GM12878 (cell line): Measurements from ENCODE around the gene NOCT. TPM values are rescaled to one million over a fixed set of nuclear protein-coding genes. Genes with fewer than 3 reads are reported as not detected.

Experiments
- ATAC-seq: fragments of 200-7000 bp; cut with Tn5 transposase; 3 replicates; pipeline ENCODE4 v1.9.1; 2020; ENCODE audit warnings: mild to moderate bottlenecking, moderate library complexity
- BruUV-seq: library from RNA; stranded (reverse); fragments of 400-500 nt; replicated peaks from 2 replicates; lab custom pipeline; 2021; lab: Mats Ljungman, UMichigan
- CTCF ChIA-PET: fragments of 300-600 bp; sonication (Branson Sonifier 250); formaldehyde crosslinking; extraction: SDS; loops from one replicate; lab custom pipeline; 2021; ENCODE audit warnings: inconsistent platforms; lab: Yijun Ruan, JAX
- POLR2A ChIA-PET: fragments of 350-600 bp; formaldehyde crosslinking; extraction: SDS; loops from one replicate; lab custom pipeline; 2021; ENCODE audit warnings: inconsistent platforms; lab: Charles Lee
- RAD21 ChIA-PET: fragments of 300-600 bp; sonication (Branson Sonifier 250); formaldehyde crosslinking; loops from one replicate; lab custom pipeline; 2023; ENCODE audit warnings: antibody characterized with exemption; ENCODE audit not compliant: unreplicated experiment; lab: Charles Lee
- SMC1A ChIA-PET: fragments of 300-600 bp; sonication (Branson Sonifier 250); formaldehyde crosslinking; loops from one replicate; lab custom pipeline; 2023; ENCODE audit not compliant: unreplicated experiment, uncharacterized antibody; lab: Charles Lee
- DNase-seq: peaks from one replicate; pipeline ENCODE4 v3.0.0-alpha.2; 2011; ENCODE audit warnings: low read depth, low spot score
- FAIRE-seq: peaks from 3 replicates; lab custom pipeline; 2011; peaks lifted over from hg19 to GRCh38; lab: Jason Lieb, UNC
- H2AFZ ChIP-seq: 2 replicates; pipeline ENCODE4 v1.6.0; 2011; ENCODE audit warnings: low read depth, low read length, control low read depth; ENCODE audit not compliant: control insufficient read depth
- H3K27ac ChIP-seq: 2 replicates; pipeline ENCODE4 v1.5.1; 2011; ENCODE audit warnings: control low read depth; ENCODE audit not compliant: control insufficient read depth, insufficient read depth
- H3K27me3 ChIP-seq, 2 experiments: replicated peaks in 1 of 2; 2 replicates each; pipeline versions ENCODE4 v1.6.0 to v1.6.1; 2011; ENCODE audit warnings: low read length in 1 of 2; ENCODE audit not compliant: control insufficient read depth in 2 of 2, insufficient read depth in 2 of 2
- H3K36me3 ChIP-seq, 2 experiments: 2 replicates each; pipeline ENCODE4 v1.5.1; 2011; ENCODE audit warnings: low read length in 1 of 2; ENCODE audit not compliant: control insufficient read depth in 2 of 2, insufficient read depth in 2 of 2
- H3K4me1 ChIP-seq: 2 replicates; pipeline ENCODE4 v1.6.1; 2011; ENCODE audit warnings: mild to moderate bottlenecking, low read length, moderate library complexity, mixed read lengths; ENCODE audit not compliant: control insufficient read depth, insufficient read depth
- H3K4me2 ChIP-seq: 2 replicates; pipeline ENCODE4 v1.6.0; 2011; ENCODE audit warnings: control low read depth; ENCODE audit not compliant: control insufficient read depth, insufficient read depth
- H3K4me3 ChIP-seq: fragments of 200-600 bp; sonication (generic); 2 replicates; pipeline ENCODE4 v1.5.1; 2016
- H3K79me2 ChIP-seq: 2 replicates; pipeline ENCODE4 v1.6.0; 2011; ENCODE audit warnings: low read length; ENCODE audit not compliant: control insufficient read depth, insufficient read depth
- H3K9ac ChIP-seq: 2 replicates; pipeline ENCODE4 v1.8.0; 2011; ENCODE audit warnings: low read length, control low read depth, mixed read lengths; ENCODE audit not compliant: control insufficient read depth, insufficient read depth
- H3K9me3 ChIP-seq: replicated peaks from 3 replicates; pipeline ENCODE4 v1.5.1; 2011; ENCODE audit warnings: mild to moderate bottlenecking, low read length; ENCODE audit not compliant: control insufficient read depth, insufficient read depth
- H4K20me1 ChIP-seq: 2 replicates; pipeline ENCODE4 v1.6.0; 2011; ENCODE audit not compliant: control insufficient read depth, insufficient read depth
- HDGF ChIP-seq: fragments of 450-650 bp; IDR thresholded peaks from 2 replicates; pipeline ENCODE4 v1.6.1; 2016; ENCODE audit warnings: antibody characterized with exemption
- IRF4 ChIP-seq: IDR thresholded peaks from 2 replicates; pipeline ENCODE4 v1.6.1; 2011; ENCODE audit warnings: low read depth, low read length
- KAT2A ChIP-seq: conservative IDR thresholded peaks from 2 replicates; pipeline ENCODE4 v1.6.1; 2011; ENCODE audit warnings: low read depth, low read length; ENCODE audit not compliant: control insufficient read depth
- MEF2B ChIP-seq: fragments of 450-650 bp; IDR thresholded peaks from 2 replicates; pipeline ENCODE4 v1.6.1; 2018; ENCODE audit warnings: mild to moderate bottlenecking, moderate library complexity; ENCODE audit not compliant: partially characterized antibody, poor library complexity, severe bottlenecking
- MYC ChIP-seq: IDR thresholded peaks from 2 replicates; pipeline ENCODE4 v1.6.1; 2011; ENCODE audit warnings: mild to moderate bottlenecking, low read length, moderate library complexity, inconsistent platforms; ENCODE audit not compliant: insufficient read depth, insufficient replicate concordance, insufficient read length, severe bottlenecking
- NFXL1 ChIP-seq: fragments of 450-650 bp; IDR thresholded peaks from 2 replicates; pipeline ENCODE4 v1.6.1; 2017; ENCODE audit warnings: antibody characterized with exemption, mild to moderate bottlenecking, borderline replicate concordance
- NFYB ChIP-seq: IDR thresholded peaks from 2 replicates; pipeline ENCODE4 v1.6.1; 2011; ENCODE audit warnings: low read depth, mild to moderate bottlenecking, low read length, improper control_type of control experiment, moderate library complexity; ENCODE audit not compliant: insufficient read depth
- PAX5 ChIP-seq: IDR thresholded peaks from 2 replicates; pipeline ENCODE4 v1.6.1; 2011; ENCODE audit warnings: low read depth, low read length, borderline replicate concordance
- POU2F2 ChIP-seq: IDR thresholded peaks from 3 replicates; pipeline ENCODE4 v1.6.1; 2011; ENCODE audit warnings: low read depth, mild to moderate bottlenecking, low read length, borderline replicate concordance
- RFX5 ChIP-seq: IDR thresholded peaks from 2 replicates; pipeline ENCODE4 v1.6.1; 2011; ENCODE audit warnings: low read depth, low read length, improper control_type of control experiment
- SMC3 ChIP-seq: IDR thresholded peaks from 2 replicates; pipeline ENCODE4 v1.6.1; 2011; ENCODE audit warnings: low read length, improper control_type of control experiment, borderline replicate concordance
- SUZ12 ChIP-seq: fragments of 200-600 bp; sonication (generic); IDR thresholded peaks from one replicate; pipeline ENCODE4 v1.6.1; 2018; ENCODE audit warnings: antibody characterized with exemption, mild to moderate bottlenecking; ENCODE audit not compliant: unreplicated experiment
- TCF3 ChIP-seq: IDR thresholded peaks from 2 replicates; pipeline ENCODE4 v1.6.1; 2012; ENCODE audit warnings: low read depth, mild to moderate bottlenecking, low read length, borderline replicate concordance; ENCODE audit not compliant: insufficient read depth
- TCF7 ChIP-seq: IDR thresholded peaks from 2 replicates; pipeline ENCODE4 v1.6.1; 2014; ENCODE audit warnings: antibody characterized with exemption, borderline replicate concordance
- ZNF384 ChIP-seq: IDR thresholded peaks from 2 replicates; pipeline ENCODE4 v1.6.1; 2012; ENCODE audit warnings: low read depth, mild to moderate bottlenecking, low read length, improper control_type of control experiment, borderline replicate concordance
- ZSCAN29 ChIP-seq: fragments of 450-650 bp; IDR thresholded peaks from 2 replicates; pipeline ENCODE4 v1.6.1; 2017; ENCODE audit warnings: mild to moderate bottlenecking, moderate library complexity
- in situ Hi-C: fragments of 300-500 bp; cut with MboI; formaldehyde crosslinking; loops from 9 replicates; pipeline ENCODE4 v1.14.3; 2018; ENCODE audit warnings: mixed read lengths
- intact Hi-C: fragments of 100-400 bp; cut with micrococcal nuclease; formaldehyde crosslinking; loops from one replicate; pipeline ENCODE4 v1.14.2; 2022; ENCODE audit not compliant: unreplicated experiment
- polyA plus RNA-seq, 11 experiments: library from polyadenylated mRNA; depleted of rRNA in 4 of 11; unstranded in 6 of 11; stranded (reverse) in 5 of 11; fragments of >200 nt; fragmentation: Nextera tagmentation in 4 of 11; fragmentation: Illumina TruSeq in 1 of 11; extraction: Ambion mirVana in 4 of 11; extraction: Trizol in 1 of 11; gene quantifications; 1 replicate in 1 of 11; 2 replicates in 10 of 11; pipeline versions ENCODE4 v1.2.1 to v1.2.3, GENCODE V29; 2011 to 2016; ENCODE audit warnings: inconsistent platforms in 2 of 11, missing spikeins in 2 of 11, low read depth in 1 of 11
- total RNA-seq, 4 experiments: library from RNA; depleted of rRNA in 3 of 4; stranded (reverse); fragments of >200 nt in 3 of 4; fragmentation: Illumina TruSeq in 1 of 4; extraction: Trizol in 1 of 4; gene quantifications; 2 replicates each; pipeline versions ENCODE4 v1.2.1 to v1.2.3, GENCODE V29; 2013 to 2021
- TF ChIP-seq, protein P1 (sequence below): fragments of 450-650 bp; IDR thresholded peaks from 2 replicates; pipeline ENCODE4 v1.6.1; 2018; ENCODE audit warnings: mild to moderate bottlenecking, low read depth, moderate library complexity; ENCODE audit not compliant: partially characterized antibody
- TF ChIP-seq, protein P2 (sequence below): fragments of 450-650 bp; IDR thresholded peaks from 2 replicates; pipeline ENCODE4 v1.6.1; 2016; ENCODE audit warnings: mild to moderate bottlenecking

NOCT gene
- total and polyA plus RNA-seq, 10 of the 15 experiments (the other 5 are each of a cell fraction or from before 2014, with no cell fraction given), result 1.4 to 17.6 (median 8.1) TPM

DNA sequence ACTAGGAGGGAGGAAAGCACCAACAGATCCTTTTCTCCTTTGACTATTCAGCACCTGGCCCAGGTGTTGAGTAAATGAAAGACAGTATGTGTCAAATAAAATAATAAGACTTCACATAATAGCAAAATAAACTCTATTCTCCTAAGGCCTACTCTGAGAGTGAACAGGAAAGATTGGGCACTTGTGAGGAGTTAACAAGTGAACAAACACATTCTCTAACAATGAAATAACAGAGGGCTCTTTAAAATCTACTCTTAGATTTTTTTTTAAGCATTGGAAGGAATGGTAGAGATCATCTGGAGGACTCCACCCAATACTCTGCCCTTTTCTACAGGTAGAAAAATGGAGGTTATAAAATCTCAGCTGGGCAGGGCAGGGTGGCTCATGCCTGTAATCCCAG, 39.1 kb upstream of the NOCT start:
- ChIA-PET POLR2A (no interaction called here), RAD21 (interaction anchor here (1.3 kb wide), 1 partner anchor 10 kb away, joined by 3 read pairs; no protein-coding TSS in a partner anchor), SMC1A (no interaction called here), CTCF (no interaction called here)
- in situ Hi-C loops (no loop called here), intact Hi-C loops (loop anchor here (2.0 kb wide), 1 partner anchor 38 kb away; the partner anchor contains the start of gene NOCT)
- no peak for TF ChIP-seq HDGF
- TF ChIP-seq POU2F2, result no peak
- no peak for TF ChIP-seq RFX5
- no peak for TF ChIP-seq TCF3
- no peak for TF ChIP-seq PAX5
- TF ChIP-seq ZSCAN29, result no peak
- TF ChIP-seq, protein P1, sequence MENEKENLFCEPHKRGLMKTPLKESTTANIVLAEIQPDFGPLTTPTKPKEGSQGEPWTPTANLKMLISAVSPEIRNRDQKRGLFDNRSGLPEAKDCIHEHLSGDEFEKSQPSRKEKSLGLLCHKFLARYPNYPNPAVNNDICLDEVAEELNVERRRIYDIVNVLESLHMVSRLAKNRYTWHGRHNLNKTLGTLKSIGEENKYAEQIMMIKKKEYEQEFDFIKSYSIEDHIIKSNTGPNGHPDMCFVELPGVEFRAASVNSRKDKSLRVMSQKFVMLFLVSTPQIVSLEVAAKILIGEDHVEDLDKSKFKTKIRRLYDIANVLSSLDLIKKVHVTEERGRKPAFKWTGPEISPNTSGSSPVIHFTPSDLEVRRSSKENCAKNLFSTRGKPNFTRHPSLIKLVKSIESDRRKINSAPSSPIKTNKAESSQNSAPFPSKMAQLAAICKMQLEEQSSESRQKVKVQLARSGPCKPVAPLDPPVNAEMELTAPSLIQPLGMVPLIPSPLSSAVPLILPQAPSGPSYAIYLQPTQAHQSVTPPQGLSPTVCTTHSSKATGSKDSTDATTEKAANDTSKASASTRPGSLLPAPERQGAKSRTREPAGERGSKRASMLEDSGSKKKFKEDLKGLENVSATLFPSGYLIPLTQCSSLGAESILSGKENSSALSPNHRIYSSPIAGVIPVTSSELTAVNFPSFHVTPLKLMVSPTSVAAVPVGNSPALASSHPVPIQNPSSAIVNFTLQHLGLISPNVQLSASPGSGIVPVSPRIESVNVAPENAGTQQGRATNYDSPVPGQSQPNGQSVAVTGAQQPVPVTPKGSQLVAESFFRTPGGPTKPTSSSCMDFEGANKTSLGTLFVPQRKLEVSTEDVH, result no peak
- TF ChIP-seq, protein P2, sequence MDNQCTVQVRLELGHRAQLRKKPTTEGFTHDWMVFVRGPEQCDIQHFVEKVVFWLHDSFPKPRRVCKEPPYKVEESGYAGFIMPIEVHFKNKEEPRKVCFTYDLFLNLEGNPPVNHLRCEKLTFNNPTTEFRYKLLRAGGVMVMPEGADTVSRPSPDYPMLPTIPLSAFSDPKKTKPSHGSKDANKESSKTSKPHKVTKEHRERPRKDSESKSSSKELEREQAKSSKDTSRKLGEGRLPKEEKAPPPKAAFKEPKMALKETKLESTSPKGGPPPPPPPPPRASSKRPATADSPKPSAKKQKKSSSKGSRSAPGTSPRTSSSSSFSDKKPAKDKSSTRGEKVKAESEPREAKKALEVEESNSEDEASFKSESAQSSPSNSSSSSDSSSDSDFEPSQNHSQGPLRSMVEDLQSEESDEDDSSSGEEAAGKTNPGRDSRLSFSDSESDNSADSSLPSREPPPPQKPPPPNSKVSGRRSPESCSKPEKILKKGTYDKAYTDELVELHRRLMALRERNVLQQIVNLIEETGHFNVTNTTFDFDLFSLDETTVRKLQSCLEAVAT, result no peak
- no peak for TF ChIP-seq IRF4
- TF ChIP-seq TCF7, result no peak
- TF ChIP-seq NFYB, result no peak
- no peak for TF ChIP-seq ZNF384
- TF ChIP-seq SUZ12, result no peak
- TF ChIP-seq SMC3, result no peak
- TF ChIP-seq NFXL1, result no peak
- no peak for TF ChIP-seq KAT2A
- TF ChIP-seq MYC, result no peak
- no peak for TF ChIP-seq MEF2B
- no peak overlapping the region for H3K4me2 ChIP-seq
- DNase-seq, result no peak
- H3K27ac ChIP-seq, result no peak overlapping the region
- no TSS peak for BruUV-seq
- no peaks in the 10 kb centered on the region for H3K27me3 ChIP-seq
- no peaks in the 10 kb centered on the region for H3K36me3 ChIP-seq
- no peak overlapping the region for H2AFZ ChIP-seq
- no peak overlapping the region for H3K9ac ChIP-seq
- FAIRE-seq, result no peak
- H3K79me2 ChIP-seq, result no peaks in the 10 kb centered on the region
- no peak for ATAC-seq
- no peak overlapping the region for H3K4me3 ChIP-seq
- H3K4me1 ChIP-seq, result peaks cover 5% of the 10 kb centered on the region; the same call in 1 of the 2 replicates
- H3K9me3 ChIP-seq, result no peaks in the 10 kb centered on the region
- H4K20me1 ChIP-seq, result no peaks in the 10 kb centered on the region
